Measurements from ENCODE around the gene MKS1. TPM values are rescaled to one million over a fixed set of nuclear protein-coding genes. Genes with fewer than 3 reads are reported as not detected.

The MKS1 gene
- polyA plus RNA-seq (ENCODE audit: insufficient read length in 10 of 10) = 10 to 100 TPM; 11.5 to 26.1 (median 14.9) TPM
- long read RNA-seq, donor 1, partial matches to known transcripts = 0 of 1 reads
- long read RNA-seq, donor 1, other reads (novel, unspliced or antisense) = 0 of 1 reads
- long read RNA-seq, donor 2, partial matches to known transcripts = 0 of 1 reads
- long read RNA-seq, donor 2, other reads (novel, unspliced or antisense) = 0 of 1 reads
- long read RNA-seq, donor 3 = 0 reads
- long read RNA-seq, donor 4, partial matches to known transcripts = 0 of 2 reads
- long read RNA-seq, donor 4, other reads (novel, unspliced or antisense) = 0 of 2 reads
- long read RNA-seq, donor 5, partial matches to known transcripts = 0 of 3 reads
- long read RNA-seq, donor 5, other reads (novel, unspliced or antisense) = 0 of 3 reads
- long read RNA-seq, donor 6 = 0 reads
- long read RNA-seq, donor 7 = 0 reads
- long read RNA-seq, donor 8, partial matches to known transcripts = 0 of 1 reads
- long read RNA-seq, donor 8, other reads (novel, unspliced or antisense) = 0 of 1 reads
- long read RNA-seq, donor 9 = 0 reads

- peak; percentile 92 to 98 (median 96) for DNase-seq
Measured at GRCh38 chr17:58219007-58219788, at the start of gene MKS1. MKS1 (minus strand) TSS chr17:58219255; CDS start chr17:58219230, 25 bp downstream.

GRCh38 chr17:58268326-58268725, 49.3 kb upstream of the MKS1 start:
- no peak for DNase-seq

- no peak for DNase-seq
Measured at GRCh38 chr17:58267347-58268324, 48.6 kb upstream of the MKS1 start.

GRCh38 chr17:58265902-58266875, 47.1 kb upstream of the MKS1 start:
- no peak for DNase-seq

- no peak for DNase-seq
Measured at GRCh38 chr17:58265271-58265670, 46.2 kb upstream of the MKS1 start.

GRCh38 chr17:58264407-58265103, 45.5 kb upstream of the MKS1 start:
- DNase-seq = no peak

- DNase-seq = no peak
Measured at GRCh38 chr17:58263773-58264172, 44.7 kb upstream of the MKS1 start.

- DNase-seq = no peak
Measured at GRCh38 chr17:58262149-58262548, 43.1 kb upstream of the MKS1 start.

GRCh38 chr17:58254803-58255202, 35.7 kb upstream of the MKS1 start:
- DNase-seq = no peak

GRCh38 chr17:58253082-58253481, 34.0 kb upstream of the MKS1 start:
- no peak for DNase-seq

- DNase-seq = no peak
Measured at GRCh38 chr17:58252141-58252540, 33.1 kb upstream of the MKS1 start.

- DNase-seq = no peak
Measured at GRCh38 chr17:58250344-58251011, 31.4 kb upstream of the MKS1 start.

GRCh38 chr17:58249270-58250133, 30.4 kb upstream of the MKS1 start:
- peak; percentile 51 to 89 (median 78) for DNase-seq

- no peak for DNase-seq
Measured at GRCh38 chr17:58248955-58249269, 29.9 kb upstream of the MKS1 start.

GRCh38 chr17:58247511-58248363, 28.7 kb upstream of the MKS1 start:
- DNase-seq = no peak

GRCh38 chr17:58246781-58247180, 27.7 kb upstream of the MKS1 start:
- DNase-seq = no peak

GRCh38 chr17:58246104-58246740, 27.2 kb upstream of the MKS1 start:
- DNase-seq = no peak
